HL-60 (cell line): ENCODE measurements around the gene LTBP3.

ENCODE experiments used
- TF ChIP-seq, protein P1 (sequence below): IDR thresholded peaks from one replicate; pipeline ENCODE4 v1.5.1; 2011; ENCODE audit warnings: low read length, control low read depth, inconsistent platforms; ENCODE audit not compliant: insufficient read depth
- TF ChIP-seq, protein P2 (sequence below): IDR thresholded peaks from 2 replicates; pipeline ENCODE4 v1.6.1; 2012; ENCODE audit warnings: low read depth; ENCODE audit not compliant: insufficient replicate concordance

DNA sequence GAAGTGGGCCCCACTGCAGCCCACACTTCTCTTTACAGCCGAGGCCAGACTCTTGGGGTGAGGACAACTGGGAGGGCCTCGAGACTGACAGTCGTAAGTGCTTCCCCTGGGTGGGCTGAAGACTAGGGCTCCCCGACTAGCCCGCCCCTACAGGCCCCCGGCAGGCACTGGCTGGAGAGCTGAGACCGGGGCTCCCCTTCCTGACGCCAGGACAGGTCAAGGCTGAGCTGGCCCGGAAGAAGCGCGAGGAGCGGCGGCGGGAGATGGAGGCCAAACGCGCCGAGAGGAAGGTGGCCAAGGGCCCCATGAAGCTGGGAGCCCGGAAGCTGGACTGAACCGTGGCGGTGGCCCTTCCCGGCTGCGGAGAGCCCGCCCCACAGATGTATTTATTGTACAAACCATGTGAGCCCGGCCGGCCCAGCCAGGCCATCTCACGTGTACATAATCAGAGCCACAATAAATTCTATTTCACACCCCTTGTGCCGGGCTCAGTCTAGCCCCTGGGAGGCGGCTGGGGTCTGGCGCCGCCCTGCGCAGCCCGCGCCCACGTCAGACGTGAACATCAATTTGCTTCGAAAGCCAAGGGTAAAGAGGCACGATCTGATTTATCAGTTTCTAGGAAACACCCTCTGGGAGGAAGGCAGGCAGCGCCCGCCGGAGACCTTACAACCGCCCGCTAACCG lies 19.8 kb downstream of the LTBP3 start:
- TF ChIP-seq, protein P1, sequence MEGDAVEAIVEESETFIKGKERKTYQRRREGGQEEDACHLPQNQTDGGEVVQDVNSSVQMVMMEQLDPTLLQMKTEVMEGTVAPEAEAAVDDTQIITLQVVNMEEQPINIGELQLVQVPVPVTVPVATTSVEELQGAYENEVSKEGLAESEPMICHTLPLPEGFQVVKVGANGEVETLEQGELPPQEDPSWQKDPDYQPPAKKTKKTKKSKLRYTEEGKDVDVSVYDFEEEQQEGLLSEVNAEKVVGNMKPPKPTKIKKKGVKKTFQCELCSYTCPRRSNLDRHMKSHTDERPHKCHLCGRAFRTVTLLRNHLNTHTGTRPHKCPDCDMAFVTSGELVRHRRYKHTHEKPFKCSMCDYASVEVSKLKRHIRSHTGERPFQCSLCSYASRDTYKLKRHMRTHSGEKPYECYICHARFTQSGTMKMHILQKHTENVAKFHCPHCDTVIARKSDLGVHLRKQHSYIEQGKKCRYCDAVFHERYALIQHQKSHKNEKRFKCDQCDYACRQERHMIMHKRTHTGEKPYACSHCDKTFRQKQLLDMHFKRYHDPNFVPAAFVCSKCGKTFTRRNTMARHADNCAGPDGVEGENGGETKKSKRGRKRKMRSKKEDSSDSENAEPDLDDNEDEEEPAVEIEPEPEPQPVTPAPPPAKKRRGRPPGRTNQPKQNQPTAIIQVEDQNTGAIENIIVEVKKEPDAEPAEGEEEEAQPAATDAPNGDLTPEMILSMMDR, result no peak
- TF ChIP-seq, protein P2, sequence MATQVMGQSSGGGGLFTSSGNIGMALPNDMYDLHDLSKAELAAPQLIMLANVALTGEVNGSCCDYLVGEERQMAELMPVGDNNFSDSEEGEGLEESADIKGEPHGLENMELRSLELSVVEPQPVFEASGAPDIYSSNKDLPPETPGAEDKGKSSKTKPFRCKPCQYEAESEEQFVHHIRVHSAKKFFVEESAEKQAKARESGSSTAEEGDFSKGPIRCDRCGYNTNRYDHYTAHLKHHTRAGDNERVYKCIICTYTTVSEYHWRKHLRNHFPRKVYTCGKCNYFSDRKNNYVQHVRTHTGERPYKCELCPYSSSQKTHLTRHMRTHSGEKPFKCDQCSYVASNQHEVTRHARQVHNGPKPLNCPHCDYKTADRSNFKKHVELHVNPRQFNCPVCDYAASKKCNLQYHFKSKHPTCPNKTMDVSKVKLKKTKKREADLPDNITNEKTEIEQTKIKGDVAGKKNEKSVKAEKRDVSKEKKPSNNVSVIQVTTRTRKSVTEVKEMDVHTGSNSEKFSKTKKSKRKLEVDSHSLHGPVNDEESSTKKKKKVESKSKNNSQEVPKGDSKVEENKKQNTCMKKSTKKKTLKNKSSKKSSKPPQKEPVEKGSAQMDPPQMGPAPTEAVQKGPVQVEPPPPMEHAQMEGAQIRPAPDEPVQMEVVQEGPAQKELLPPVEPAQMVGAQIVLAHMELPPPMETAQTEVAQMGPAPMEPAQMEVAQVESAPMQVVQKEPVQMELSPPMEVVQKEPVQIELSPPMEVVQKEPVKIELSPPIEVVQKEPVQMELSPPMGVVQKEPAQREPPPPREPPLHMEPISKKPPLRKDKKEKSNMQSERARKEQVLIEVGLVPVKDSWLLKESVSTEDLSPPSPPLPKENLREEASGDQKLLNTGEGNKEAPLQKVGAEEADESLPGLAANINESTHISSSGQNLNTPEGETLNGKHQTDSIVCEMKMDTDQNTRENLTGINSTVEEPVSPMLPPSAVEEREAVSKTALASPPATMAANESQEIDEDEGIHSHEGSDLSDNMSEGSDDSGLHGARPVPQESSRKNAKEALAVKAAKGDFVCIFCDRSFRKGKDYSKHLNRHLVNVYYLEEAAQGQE, result no peak
